CD1c-positive myeloid dendritic cell (primary cell): ENCODE results near the gene HOOK1.
"Not testable (repeated sequence)": the region's sequence is repeated elsewhere in the genome, so short reads cannot be mapped to it uniquely, and the experiment has no call there.

Experiments used
- DNase-seq: peaks from one replicate; pipeline ENCODE4 v3.0.0-alpha.2; 2016; ENCODE audit errors: extremely low spot score

HOOK1 gene

DNA sequence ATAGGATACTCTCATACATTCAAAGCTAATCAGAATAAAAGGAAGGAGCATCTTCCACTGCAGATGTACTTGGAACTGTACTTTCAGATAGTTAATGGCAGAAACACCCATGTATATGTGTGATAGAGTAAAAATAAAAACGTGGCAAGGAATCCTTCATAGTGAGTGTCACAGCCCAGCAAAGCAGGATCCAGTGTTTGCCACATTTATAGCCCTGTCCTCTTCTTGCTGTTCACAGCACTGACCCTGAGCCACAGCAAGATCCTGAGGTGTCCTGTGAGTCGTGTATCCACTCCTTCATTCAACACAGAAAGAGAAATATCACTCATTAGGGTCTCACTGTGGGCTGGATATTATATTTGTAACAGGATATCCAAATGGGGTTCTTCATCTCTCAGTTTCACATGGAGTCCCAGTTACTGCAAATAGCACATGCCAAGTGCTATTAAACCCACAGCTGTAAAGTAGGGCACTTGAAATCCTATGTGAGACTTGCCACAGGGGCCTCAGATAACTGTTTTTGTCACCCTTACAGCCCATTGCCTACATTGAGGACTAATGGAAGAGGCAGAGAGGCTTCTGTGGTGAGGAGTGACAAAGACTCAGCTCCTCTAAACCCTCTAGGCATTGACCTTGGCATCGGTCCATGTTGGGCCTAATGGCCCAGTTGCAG, 70.5 kb downstream of the HOOK1 start:
- no peak for DNase-seq

DNA sequence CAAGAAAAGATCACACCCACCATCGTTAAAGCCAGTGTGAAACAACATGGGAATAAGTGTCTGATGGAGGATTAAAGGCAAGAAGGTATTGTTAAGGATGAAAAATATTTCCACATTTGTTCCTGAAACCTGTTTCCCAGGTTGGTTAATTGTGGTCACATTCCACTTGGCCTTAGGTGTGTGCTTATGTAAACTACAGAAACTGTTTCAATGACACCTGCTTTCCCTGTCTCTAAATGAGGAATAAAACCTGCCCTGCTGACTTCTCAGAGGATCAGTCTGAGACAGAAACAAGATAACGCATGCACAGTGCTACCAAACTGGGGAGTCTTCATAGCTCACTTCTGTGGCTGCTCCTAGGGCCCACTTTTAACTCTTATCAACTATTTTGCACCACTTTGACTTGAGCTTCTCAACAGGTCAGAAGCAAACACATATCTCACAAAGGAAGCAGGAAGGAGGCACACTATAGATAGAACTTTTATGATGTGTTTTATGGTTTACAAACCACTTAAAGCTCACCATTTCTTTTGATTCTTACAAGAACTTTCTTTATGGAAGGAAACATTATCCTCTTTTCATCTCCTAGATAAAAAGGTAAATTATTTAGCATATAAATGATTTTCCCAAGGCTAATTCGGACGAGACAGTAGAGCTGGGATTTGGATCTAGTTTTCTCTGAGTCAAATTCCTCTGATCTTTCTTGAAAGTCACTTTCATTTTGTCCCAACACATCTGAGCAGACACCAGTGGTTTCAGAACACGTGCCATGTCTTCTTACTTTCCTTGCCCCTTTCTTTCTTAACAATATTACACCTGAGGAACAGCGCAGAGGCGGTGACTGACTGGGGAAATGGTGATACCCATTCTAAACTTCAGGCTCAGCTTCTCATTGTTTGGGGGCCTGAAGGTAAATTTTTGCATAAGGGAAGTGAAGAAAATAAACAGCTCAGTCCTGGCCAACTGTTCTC, 78.4 kb downstream of the HOOK1 start:
- DNase-seq = no peak

DNA sequence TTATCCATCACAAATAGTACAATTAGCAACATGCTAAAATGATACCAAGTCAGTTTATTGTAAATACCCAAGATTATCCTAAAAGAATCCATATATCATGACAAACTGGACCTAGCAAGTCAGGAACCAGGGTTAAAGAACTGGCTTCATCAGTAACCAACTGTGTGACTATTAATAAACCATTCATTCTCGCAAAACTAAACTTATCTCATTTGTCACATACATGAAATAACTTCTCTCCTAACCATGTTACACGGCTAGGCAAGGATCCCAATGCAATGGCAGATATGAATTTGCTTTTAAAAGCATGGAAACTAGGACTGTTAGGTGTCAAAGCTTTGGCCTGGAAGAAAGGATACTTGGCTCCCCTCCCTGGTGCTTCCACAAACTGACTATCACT, 82.4 kb downstream of the HOOK1 start:
- DNase-seq = no peak

DNA sequence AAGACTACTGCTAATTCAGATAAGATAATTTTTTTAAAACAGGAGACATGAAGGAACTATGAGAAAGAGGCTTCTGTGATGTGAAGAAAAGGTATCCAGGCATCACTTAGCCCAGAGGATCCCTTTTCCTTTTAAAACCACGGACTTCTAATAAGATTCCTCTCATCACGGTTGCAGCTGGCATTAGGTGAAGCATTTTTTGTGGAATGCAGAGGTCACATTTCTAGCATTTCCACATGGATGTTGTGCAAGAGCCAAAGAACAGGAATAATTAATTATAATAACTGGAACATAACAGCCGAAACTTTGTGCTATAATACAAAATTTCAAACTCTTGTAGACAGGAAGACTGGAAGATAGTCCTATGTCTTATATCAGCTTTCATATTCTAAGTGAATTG, 84.2 kb downstream of the HOOK1 start:
- DNase-seq = no peak

DNA sequence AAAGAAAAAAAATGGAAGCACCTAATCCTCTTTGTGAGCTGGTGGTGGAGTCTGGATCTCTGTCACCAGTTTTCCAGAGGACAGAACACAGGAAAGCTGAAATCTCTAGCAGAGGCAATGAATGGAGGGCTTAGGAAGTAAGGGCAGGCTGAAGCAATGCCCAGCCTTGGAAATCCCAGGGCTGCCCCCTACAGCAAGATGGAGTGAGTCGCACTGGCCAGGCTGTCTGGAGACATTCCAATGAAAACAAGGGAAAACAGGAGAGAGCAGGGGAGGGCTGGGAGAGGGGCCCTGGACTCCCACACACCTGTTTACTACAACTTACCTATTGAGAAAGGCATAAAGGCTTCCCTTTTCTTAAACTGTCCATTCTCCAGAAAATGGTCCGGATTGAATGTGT, 85.9 kb downstream of the HOOK1 start:
- DNase-seq = no peak

DNA sequence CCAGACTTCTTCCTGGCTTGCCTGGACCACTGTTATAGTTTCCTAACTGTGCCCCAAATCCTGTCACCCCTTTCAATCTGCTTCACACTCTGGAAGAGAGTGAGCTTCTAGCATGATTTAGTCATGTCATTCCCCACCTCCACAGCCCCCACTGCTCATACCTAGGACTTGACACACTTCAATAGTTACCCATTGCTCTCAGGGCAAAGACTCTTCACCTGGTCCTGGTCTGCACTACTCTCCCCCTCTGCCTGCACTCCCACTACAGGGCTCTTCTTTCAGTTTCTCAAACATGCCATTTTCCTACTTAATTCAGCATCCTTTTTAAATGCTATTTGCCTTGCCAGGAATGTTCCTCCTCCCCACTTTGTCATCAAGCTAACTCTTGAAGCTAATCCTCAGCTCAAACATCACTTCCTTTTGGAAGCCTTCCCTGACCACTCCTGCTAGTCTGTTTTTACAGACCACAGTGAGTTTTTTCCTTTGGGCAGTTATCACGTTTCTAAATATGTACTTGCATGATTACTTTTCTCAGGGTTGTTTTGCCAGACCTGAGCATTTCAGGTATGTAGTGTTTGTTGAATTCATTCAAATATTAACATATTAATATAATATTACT, 87.1 kb downstream of the HOOK1 start:
- DNase-seq = no peak

DNA sequence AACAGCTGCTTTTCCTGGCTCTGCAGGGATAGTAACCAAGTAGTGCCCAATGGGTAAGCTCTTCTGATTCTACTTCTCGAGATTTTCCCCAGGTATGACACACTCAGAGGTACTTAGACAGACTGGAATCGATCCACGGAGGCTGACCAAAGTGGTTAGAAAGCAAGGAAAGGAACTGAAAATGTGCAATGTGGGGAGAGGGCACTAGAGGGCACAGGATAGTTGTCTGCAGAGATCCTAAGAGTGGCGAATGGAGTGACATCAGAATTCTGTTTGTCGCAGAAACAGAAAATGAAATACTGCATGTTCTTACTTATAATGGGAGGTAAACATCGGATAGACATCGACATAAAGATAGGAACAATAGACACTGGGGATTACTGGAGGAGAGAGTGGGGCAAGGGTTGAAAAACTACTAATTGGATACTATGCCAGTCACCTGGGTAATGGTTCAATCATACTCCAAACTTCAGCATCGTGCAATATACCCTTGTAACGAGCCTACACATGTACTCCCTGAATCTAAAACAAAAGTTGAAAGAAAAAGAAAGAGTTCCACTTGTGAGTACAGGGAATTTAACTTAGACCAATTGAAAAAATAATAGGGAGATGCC, 88.5 kb downstream of the HOOK1 start:
- peak; percentile 9 for DNase-seq

DNA sequence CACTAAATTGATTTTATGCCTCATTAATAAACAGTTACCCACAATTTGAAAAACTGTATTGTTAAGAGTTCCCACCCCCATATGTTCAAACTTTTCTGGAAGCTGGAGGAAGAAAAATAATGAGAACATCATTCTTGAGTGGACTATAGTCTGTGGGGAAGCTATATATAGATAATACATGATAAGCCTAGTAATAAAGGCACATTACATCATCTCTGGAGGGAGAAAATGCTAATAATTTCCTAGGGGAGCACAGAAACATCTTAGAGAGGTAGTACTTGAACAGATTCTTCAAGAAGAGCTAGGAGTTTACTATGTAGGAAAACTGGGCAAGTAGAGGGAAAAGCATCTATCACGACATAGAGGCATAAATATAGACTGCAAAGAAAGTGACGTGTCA, 92.2 kb downstream of the HOOK1 start:
- DNase-seq = no peak

DNA sequence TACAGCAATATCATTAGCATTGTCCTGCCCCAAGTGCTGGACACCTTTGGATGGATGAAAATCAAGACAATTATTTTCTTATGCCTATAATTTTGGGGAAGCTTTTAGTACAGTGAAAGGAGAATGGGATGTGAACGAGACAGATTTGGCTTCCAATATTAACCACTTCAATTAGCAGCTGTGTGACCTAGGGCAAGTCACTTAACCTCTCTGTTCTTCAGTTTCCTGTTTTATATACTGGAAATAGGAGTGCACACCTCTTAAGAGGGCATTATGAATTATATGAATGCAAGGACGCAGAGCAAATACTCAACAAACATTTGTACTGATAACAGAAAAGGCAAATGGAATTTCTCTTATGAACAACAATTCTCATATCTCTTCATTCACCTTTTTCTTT, 93.3 kb downstream of the HOOK1 start:
- DNase-seq = no peak

DNA sequence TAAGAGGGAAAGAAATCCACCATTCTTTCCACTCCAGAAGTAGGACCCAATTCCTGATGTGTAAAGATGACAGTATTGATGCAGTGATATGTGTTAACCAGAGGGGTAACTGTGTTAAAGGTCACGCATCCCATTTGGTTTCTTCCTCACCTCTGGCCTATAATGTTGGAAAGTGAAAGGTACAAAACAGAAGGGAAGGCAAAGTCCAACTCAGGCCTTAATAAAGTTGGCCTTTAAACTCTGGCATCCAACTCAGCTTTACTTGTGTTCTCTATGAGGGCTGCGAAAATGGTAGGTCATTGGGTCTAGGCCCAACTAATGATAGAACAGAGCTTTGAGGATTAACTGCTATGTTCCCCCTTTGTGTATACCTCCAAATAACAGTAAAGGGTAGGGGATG, 93.9 kb downstream of the HOOK1 start:
- no peak for DNase-seq

DNA sequence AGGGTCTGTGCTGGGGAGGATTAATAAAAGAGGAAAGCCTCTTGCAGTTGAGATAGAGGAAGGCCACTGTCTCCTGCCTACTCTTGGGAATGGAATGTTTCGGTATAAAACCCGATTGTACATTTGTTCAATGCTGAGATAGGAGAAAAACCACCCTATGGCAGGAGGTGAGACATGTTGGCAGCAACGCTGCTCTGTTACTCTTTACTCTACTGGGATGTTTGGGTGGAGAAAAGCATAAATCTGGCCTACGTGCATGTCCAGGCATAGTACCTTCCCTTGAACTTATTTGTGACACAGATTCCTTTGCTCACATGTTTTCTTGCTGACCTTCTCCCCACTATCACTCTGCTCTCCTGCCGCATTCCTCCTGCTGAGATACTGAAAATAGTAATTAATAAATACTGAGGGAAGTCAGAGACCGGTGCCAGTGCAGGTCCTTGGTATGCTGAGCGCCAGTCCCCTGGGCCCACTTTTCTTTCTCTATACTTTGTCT, 100.1 kb downstream of the HOOK1 start:
- not testable (repeated sequence) for DNase-seq

DNA sequence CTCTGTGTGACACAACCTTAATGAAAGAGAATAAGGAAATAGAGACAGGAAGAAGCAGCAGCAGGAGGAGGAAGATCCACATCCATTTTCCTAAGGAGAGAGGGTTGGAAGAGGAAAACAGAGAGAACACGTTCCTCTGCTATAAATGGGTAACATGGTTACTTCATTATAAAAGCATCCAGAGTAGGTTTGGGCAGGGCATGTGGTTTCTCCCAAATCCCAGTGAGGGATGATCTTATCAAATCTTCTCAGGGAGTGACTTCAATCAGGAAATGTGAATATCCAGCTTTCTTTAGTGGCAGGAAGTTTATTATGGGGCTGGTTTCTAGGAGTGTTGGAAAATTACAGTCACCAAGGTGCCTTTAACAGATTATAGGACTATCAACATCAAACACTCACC, 100.8 kb downstream of the HOOK1 start:
- no peak for DNase-seq

DNA sequence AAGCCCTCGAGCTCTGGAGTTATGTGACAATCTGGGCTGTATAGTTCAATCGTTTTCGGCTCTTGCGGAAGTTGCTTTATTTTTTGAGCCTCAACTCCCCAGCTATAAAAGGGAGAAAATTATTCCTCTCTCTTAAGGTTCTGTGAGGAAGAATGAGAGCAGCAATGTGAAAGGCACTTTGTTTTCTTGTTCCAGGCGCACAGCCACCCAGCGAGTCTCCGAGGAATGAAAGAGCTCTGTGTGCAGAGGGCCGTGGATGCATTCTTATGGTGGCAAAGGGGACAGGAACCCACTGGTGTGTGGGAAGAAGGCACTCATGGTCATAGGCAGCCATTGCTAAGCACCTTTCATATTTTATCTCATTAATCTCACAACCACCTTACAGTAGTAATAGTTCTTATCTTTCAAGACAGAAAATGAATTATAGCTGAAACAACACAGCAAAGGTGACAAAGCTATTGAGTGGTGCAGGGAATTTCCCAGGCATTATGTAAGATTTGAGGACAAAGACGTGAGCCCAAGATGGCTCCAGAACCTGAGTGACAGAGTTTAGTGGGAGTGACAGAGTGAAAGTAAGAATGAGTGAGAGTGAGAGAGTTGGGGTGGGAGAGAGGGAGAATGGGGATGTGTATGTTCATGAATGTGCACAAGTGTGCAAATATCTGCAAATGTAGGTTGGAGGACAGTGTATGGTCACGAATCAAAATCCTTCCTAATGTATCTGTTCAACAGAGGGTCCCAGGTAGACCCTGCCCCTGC, 102.5 kb downstream of the HOOK1 start:
- DNase-seq = no peak

DNA sequence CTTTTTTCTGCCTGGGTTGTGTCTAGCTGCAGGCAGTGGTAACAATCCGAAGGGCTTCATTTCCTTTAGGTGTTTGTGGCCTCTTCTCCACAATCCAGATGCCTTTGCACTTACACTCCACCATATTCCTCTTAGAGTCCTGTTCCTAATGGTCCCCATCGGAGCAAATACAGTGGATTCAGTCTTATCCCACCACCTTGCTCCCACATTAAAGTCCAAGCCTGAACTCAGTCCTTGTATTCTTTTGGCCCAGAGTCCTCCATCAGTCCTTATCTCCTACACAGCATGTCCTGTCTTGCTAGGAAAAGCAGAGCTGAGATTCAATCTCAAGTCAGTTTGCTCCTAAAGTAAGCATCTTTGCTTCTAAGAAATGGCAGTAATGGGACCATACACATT, 103.0 kb downstream of the HOOK1 start:
- DNase-seq = no peak

DNA sequence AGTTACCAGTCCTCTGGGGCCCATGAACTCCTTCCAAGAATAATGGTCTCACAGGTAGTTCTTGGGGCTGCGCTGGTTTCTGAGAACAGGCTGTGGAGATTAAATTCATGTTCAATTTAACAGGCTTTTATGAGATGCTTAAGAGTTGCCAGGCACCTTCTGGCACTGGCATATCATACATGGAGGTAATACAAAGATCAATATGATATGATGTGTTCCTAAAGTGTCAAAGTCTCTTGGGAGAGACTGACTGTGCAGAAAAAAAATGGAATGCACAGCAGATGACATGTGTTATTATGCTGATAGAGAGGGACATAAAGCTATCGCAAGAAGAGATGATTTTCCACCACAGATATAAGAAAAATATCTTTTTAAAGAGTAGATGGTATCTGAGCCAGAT, 105.0 kb downstream of the HOOK1 start:
- no peak for DNase-seq

DNA sequence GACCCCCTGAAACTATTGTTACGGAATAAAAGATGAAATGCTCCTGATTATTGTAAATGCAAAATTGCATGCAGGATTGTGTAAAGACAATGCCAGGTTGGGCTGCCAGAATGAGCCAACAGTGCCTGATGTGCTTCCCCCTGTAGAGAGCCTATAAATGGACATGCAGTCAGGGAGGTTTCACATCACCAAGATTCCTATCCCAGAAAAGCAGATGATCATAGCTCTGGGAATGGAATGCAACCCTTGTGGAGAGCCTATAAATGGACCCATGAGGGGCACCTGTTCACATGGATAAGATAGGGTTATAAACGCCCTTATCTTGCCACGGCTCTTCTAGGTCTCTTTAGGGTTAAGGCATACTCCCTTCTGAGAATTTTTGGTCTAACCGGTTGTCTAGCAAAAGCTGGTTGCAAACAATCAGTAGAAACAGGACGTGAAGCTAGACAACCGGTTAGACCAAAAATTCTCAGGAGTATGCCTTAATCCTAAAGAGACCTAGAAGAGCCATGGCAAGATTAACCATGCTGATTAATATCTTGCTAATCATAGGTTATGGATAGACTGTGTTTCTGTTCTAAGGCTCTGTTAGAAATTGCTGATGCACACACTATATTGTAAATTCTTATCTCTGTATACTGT, 106.6 kb downstream of the HOOK1 start:
- not testable (repeated sequence) for DNase-seq

DNA sequence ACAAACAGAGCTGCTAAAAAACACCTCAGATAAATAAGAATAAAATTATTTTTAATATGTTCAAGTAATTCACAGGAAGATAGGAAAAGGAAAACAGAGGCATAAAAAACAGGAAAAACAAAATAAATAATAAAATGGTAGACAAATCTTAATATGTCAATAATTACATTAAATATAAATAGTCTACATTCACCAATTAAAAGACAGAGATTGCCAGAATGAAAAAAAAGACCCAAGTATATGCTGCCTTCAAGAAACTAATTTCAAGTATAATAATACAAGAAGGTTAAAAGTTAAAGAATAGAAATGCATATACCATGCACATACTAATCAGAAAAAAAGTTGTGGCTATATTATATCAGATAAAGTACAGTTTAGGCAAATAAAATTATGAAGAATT, 109.9 kb downstream of the HOOK1 start:
- no peak for DNase-seq
